ENCODE measurements around the gene CLDN16. TPM values are rescaled to one million over a fixed set of nuclear protein-coding genes. Genes with fewer than 3 reads are reported as not detected.

The CLDN16 gene
- total and polyA plus RNA-seq, 12 donors: not detected

GRCh38 chr3:190384309-190384756, 3.6 kb upstream of the CLDN16 start:
- peak in 7 of 8 donors; percentile 33 to 90 (median 78) for ATAC-seq
- H3K4me3 ChIP-seq: no peak overlapping the region
- H3K36me3 ChIP-seq: no peaks in the 10 kb centered on the region
- intact Hi-C loops (cut with DNase I): loop anchor here in 3 of 10 donors (5.0 to 10.0 kb wide), 2 partner anchors 160 to 417 kb away; no protein-coding TSS in a partner anchor
- DNase-seq: peak in 1 of 2 donors; percentile 23
- 14 to 16% methylated on average over 2 of the region's 2 CpGs for WGBS, 2 donors
- TF ChIP-seq CTCF (IDR thresholded peaks at IDR 0.05): peak; percentile 22 to 67 (median 51)
- H3K9me3 ChIP-seq: no peaks in the 10 kb centered on the region
- peaks cover 0 to 4% (median 0%) of the 10 kb centered on the region in 7 donors for H3K27me3 ChIP-seq
- H3K4me1 ChIP-seq: no peaks in the 10 kb centered on the region
- no peak overlapping the region for H3K27ac ChIP-seq

GRCh38 chr3:190385731-190386688, 2.0 kb upstream of the CLDN16 start:
- H3K4me3 ChIP-seq: no peak overlapping the region
- H3K27me3 ChIP-seq: peaks cover 0 to 6% (median 0%) of the 10 kb centered on the region in 7 donors
- no peak for TF ChIP-seq CTCF (IDR thresholded peaks at IDR 0.05)
- 72% methylated on average over 8 of the region's 8 CpGs for WGBS, 2 donors
- H3K27ac ChIP-seq: no peak overlapping the region
- ATAC-seq (peak in 1 of 8 donors; percentile 67), DNase-seq (no peak)
- H3K9me3 ChIP-seq: no peaks in the 10 kb centered on the region
- H3K4me1 ChIP-seq: no peaks in the 10 kb centered on the region
- no peaks in the 10 kb centered on the region for H3K36me3 ChIP-seq
- intact Hi-C loops (cut with DNase I): loop anchor here in 2 of 10 donors (10.0 kb wide), 1 partner anchor 161 kb away; no protein-coding TSS in a partner anchor

- 53 to 58% methylated on average over 3 of the region's 3 CpGs for WGBS, 2 donors
- intact Hi-C loops (cut with DNase I): loop anchor here in 2 of 10 donors (10.0 kb wide), 1 partner anchor 164 kb away; no protein-coding TSS in a partner anchor
- no peak overlapping the region for H3K4me3 ChIP-seq
Observed at GRCh38 chr3:190388703-190389102, 740 bp downstream of the CLDN16 start.

More at GRCh38 chr3:190388703-190389102, 740 bp downstream of the CLDN16 start:
- Histone ChIP-seq H3K27ac (no peak overlapping the region), H3K36me3 (no peaks in the 10 kb centered on the region), H3K27me3 (peaks cover 0 to 6% (median 0%) of the 10 kb centered on the region in 7 donors), H3K4me1 (no peaks in the 10 kb centered on the region), H3K9me3 (no peaks in the 10 kb centered on the region)
- no peak for TF ChIP-seq CTCF (IDR thresholded peaks at IDR 0.05)
- no peak for DNase-seq
- ATAC-seq: no peak
